K562 (cell line): ENCODE results near the gene ECE2. TPM values are rescaled to one million over a fixed set of nuclear protein-coding genes. Genes with fewer than 3 reads are reported as not detected.
A peak's percentile ranks its signal among the peaks of the same experiment; 100 is the strongest.

Source experiments
- CREB1 ChIP-seq, 2 experiments: sonication (generic) in 1 of 2; formaldehyde crosslinking in 1 of 2; IDR thresholded peaks; 2 replicates each; pipeline versions ENCODE4 v1.6.1 to v1.8.0; 2012 to 2022; ENCODE audit warnings: inconsistent platforms in 1 of 2, mild to moderate bottlenecking in 1 of 2, missing genetic modification reagents in 1 of 2, moderate library complexity in 1 of 2
- CTCFL ChIP-seq: IDR thresholded peaks from 2 replicates; pipeline ENCODE4 v1.6.1; 2011; ENCODE audit warnings: borderline replicate concordance, low read depth, mild to moderate bottlenecking, moderate library complexity, low read length; ENCODE audit not compliant: insufficient read depth, poor library complexity, severe bottlenecking
- HMGXB4 ChIP-seq: sonication (generic); formaldehyde crosslinking; IDR thresholded peaks from 2 replicates; pipeline ENCODE4 v1.8.1; 2023; ENCODE audit warnings: mild to moderate bottlenecking, missing genetic modification reagents
- IRF9 ChIP-seq: fragments of 450-650 bp; IDR thresholded peaks from 2 replicates; pipeline ENCODE4 v1.6.1; 2016; ENCODE audit warnings: missing biosample characterization, missing genetic modification characterization
- KLF1 ChIP-seq: fragments of 450-650 bp; IDR thresholded peaks from 2 replicates; pipeline ENCODE4 v1.6.1; 2016; ENCODE audit warnings: missing genetic modification characterization, missing compliant biosample characterization
- MBD1 ChIP-seq: fragments of 250-450 bp; sonication (Bioruptor Pico); IDR thresholded peaks from 2 replicates; pipeline ENCODE4 v1.8.0; 2022; ENCODE audit warnings: inconsistent platforms
- MED1 ChIP-seq: sonication (generic); formaldehyde crosslinking; IDR thresholded peaks from 2 replicates; pipeline ENCODE4 v1.8.1; 2023; ENCODE audit warnings: missing genetic modification reagents, borderline replicate concordance
- MXD1 ChIP-seq: fragments of 250-450 bp; sonication (Bioruptor Pico); IDR thresholded peaks from 2 replicates; pipeline ENCODE4 v1.8.0; 2021; ENCODE audit warnings: borderline replicate concordance, mild to moderate bottlenecking, moderate library complexity; ENCODE audit not compliant: poor library complexity, severe bottlenecking
- POLR2G ChIP-seq: fragments of 200-400 bp; formaldehyde crosslinking; IDR thresholded peaks from 2 replicates; pipeline ENCODE4 v1.6.1; 2017; ENCODE audit warnings: low read depth, mild to moderate bottlenecking, antibody characterized with exemption, low read length, moderate library complexity
- PPARD ChIP-seq: fragments of 250-450 bp; sonication (Bioruptor Pico); IDR thresholded peaks from 2 replicates; pipeline ENCODE4 v1.8.0; 2022; ENCODE audit warnings: inconsistent platforms, mild to moderate bottlenecking, moderate library complexity
- SMC3 ChIP-seq: conservative IDR thresholded peaks from 2 replicates; pipeline ENCODE4 v1.6.1; 2011; ENCODE audit warnings: low read depth, low read length, improper control_type of control experiment; ENCODE audit not compliant: insufficient read depth
- SOX6 ChIP-seq: fragments of 450-650 bp; IDR thresholded peaks from 2 replicates; pipeline ENCODE4 v1.6.1; 2014; ENCODE audit warnings: mild to moderate bottlenecking
- SREBF1 ChIP-seq: fragments of 150-350 bp; IDR thresholded peaks from 2 replicates; pipeline ENCODE4 v1.6.1; 2014; ENCODE audit warnings: antibody characterized with exemption, low read depth, low read length, borderline replicate concordance
- TFAP4 ChIP-seq: sonication (generic); formaldehyde crosslinking; IDR thresholded peaks from 2 replicates; pipeline ENCODE4 v1.8.0; 2022; ENCODE audit warnings: missing genetic modification reagents, mild to moderate bottlenecking, moderate library complexity, borderline replicate concordance
- U2AF2 ChIP-seq: fragments of 200-400 bp; formaldehyde crosslinking; optimal IDR thresholded peaks from 2 replicates; pipeline ENCODE3; 2017; ENCODE audit warnings: low read depth, mild to moderate bottlenecking, low read length
- ZNF239 ChIP-seq: fragments of 250-450 bp; sonication (Bioruptor Pico); IDR thresholded peaks from 2 replicates; pipeline ENCODE4 v1.4.0; 2020; ENCODE audit warnings: mild to moderate bottlenecking
- ZNF431 ChIP-seq: sonication (generic); formaldehyde crosslinking; IDR thresholded peaks from 2 replicates; pipeline ENCODE4 v1.8.0; 2022; ENCODE audit warnings: mild to moderate bottlenecking, missing genetic modification reagents
- ZNF707 ChIP-seq: fragments of 250-450 bp; sonication (Bioruptor Pico); conservative IDR thresholded peaks from 2 replicates; pipeline ENCODE4 v1.8.0; 2022; ENCODE audit warnings: inconsistent platforms, mild to moderate bottlenecking, moderate library complexity
- polyA plus RNA-seq, 8 experiments: library from polyadenylated mRNA; depleted of rRNA in 4 of 8; stranded (reverse) in 5 of 8; unstranded in 3 of 8; fragments of >200 nt; fragmentation: Nextera tagmentation in 2 of 8; fragmentation: Illumina TruSeq in 1 of 8; extraction: Ambion mirVana in 2 of 8; extraction: Trizol in 1 of 8; gene quantifications; 2 replicates each; pipeline versions ENCODE4 v1.2.1 to v1.2.3, GENCODE V29; 2011 to 2014; ENCODE audit warnings: inconsistent platforms in 1 of 8, missing spikeins in 1 of 8
- total RNA-seq, 7 experiments: library from RNA; depleted of rRNA in 6 of 7; stranded (reverse); fragments of >200 nt in 6 of 7; fragmentation: Illumina TruSeq in 2 of 7; extraction: Trizol in 2 of 7; gene quantifications; 2 replicates each; pipeline versions ENCODE4 v1.2.1 to v1.2.3, GENCODE V29; 2011 to 2021; ENCODE audit warnings: low replicate concordance in 1 of 7

The ECE2 gene
- total and polyA plus RNA-seq, 9 of the 15 experiments (the other 6 are each of a cell fraction or from before 2014, with no cell fraction given): not detected

GRCh38 chr3:184249412-184250166, 26.2 kb upstream of the ECE2 start, which contains the start of gene EEF1AKMT4 (continued):
- TF ChIP-seq SREBF1: no peak
- TF ChIP-seq CTCFL: peak; percentile 2
- no peak for TF ChIP-seq U2AF2
- no peak for TF ChIP-seq KLF1 (tag)
- TF ChIP-seq MXD1: peak; percentile 92
- peak; percentile 96 for TF ChIP-seq POLR2G
- TF ChIP-seq PPARD: no peak
- no peak for TF ChIP-seq ZNF239 (CRISPR knock-in tag)
- peak; percentile 77; the same call in 1 of the 2 replicates for TF ChIP-seq HMGXB4 (CRISPR knock-in tag)
- 0 out of 2 replicates have a peak, but pooled peaks have one; percentile 11 for TF ChIP-seq CREB1 (IDR thresholded peaks at IDR 0.05)
- no peak for TF ChIP-seq CREB1 (CRISPR knock-in tag; IDR thresholded peaks at IDR 0.05)
- no peak for TF ChIP-seq MED1 (CRISPR knock-in tag)
- TF ChIP-seq ZNF431 (CRISPR knock-in tag): 0 out of 2 replicates have a peak, but pooled peaks have one; percentile 21
- TF ChIP-seq IRF9: peak; percentile 69
- peak; percentile 36; the same call in 1 of the 2 replicates for TF ChIP-seq SOX6
- 0 out of 2 replicates have a peak, but pooled peaks have one; percentile 28 for TF ChIP-seq SMC3
- peak; percentile 82 for TF ChIP-seq TFAP4
- TF ChIP-seq ZNF707 (CRISPR knock-in tag): no peak
- TF ChIP-seq MBD1 (CRISPR knock-in tag): no peak
